ENCODE results near the gene TCP11L2.

- TF ChIP-seq CTCF (IDR thresholded peaks at IDR 0.05), result no peak
- no peak for TF ChIP-seq EZH2phosphoT487 (IDR thresholded peaks at IDR 0.05)
Measured at GRCh38 chr12:106342397-106343213, 40.1 kb downstream of the TCP11L2 start.

All from neural progenitor cell (in vitro differentiated cells).